Endothelial cell of umbilical vein (primary cell): ENCODE results near the gene GLP1R. TPM values are rescaled to one million over a fixed set of nuclear protein-coding genes. Genes with fewer than 3 reads are reported as not detected.

Source experiments
- BruUV-seq: library from RNA; stranded (reverse); fragments of 400-500 nt; replicated peaks from 2 replicates; lab custom pipeline; 2021; lab: Mats Ljungman, UMichigan
- CTCF ChIA-PET: fragments of 300-600, 350-600 bp; sonication (Branson Sonifier 250); formaldehyde crosslinking; loops from one replicate; lab custom pipeline; 2021; ENCODE audit warnings: antibody characterized with exemption, inconsistent platforms; lab: Charles Lee
- POLR2A ChIA-PET: fragments of 300-600, 350-600 bp; sonication (Branson Sonifier 250); formaldehyde crosslinking; loops from one replicate; lab custom pipeline; 2021; ENCODE audit warnings: antibody characterized with exemption, inconsistent platforms; lab: Charles Lee
- DNase-seq: peaks from one replicate; pipeline ENCODE4 v3.0.0-alpha.2; 2011; ENCODE audit warnings: low read depth, low spot score
- FAIRE-seq: peaks from 2 replicates; lab custom pipeline; 2011; peaks lifted over from hg19 to GRCh38; lab: Jason Lieb, UNC
- H2AFZ ChIP-seq: 2 replicates; pipeline ENCODE4 v1.6.0; 2012; ENCODE audit warnings: low read depth, low read length, control low read depth, inconsistent platforms
- H3K27ac ChIP-seq: 2 replicates; pipeline ENCODE4 v1.5.1; 2011; ENCODE audit warnings: low read depth, mild to moderate bottlenecking, control low read depth, low read length, moderate library complexity; ENCODE audit not compliant: insufficient read depth
- H3K27me3 ChIP-seq, 2 experiments: 2 replicates each; pipeline versions ENCODE4 v1.6.0 to v1.6.1; 2011; ENCODE audit warnings: low read length in 2 of 2, mixed read lengths in 1 of 2; ENCODE audit not compliant: control insufficient read depth in 2 of 2, insufficient read depth in 2 of 2
- H3K36me3 ChIP-seq, 2 experiments: 2 replicates in 1 of 2; 3 replicates in 1 of 2; pipeline ENCODE4 v1.5.1; 2011; ENCODE audit warnings: low read length in 2 of 2, mild to moderate bottlenecking in 1 of 2, moderate library complexity in 1 of 2; ENCODE audit not compliant: control insufficient read depth in 2 of 2, insufficient read depth in 2 of 2; ENCODE audit errors: extremely low read depth in 1 of 2
- H3K4me1 ChIP-seq: 3 replicates; pipeline ENCODE4 v1.5.1; 2011; ENCODE audit warnings: mild to moderate bottlenecking, low read length; ENCODE audit not compliant: control insufficient read depth, insufficient read depth; ENCODE audit errors: extremely low read depth
- H3K4me2 ChIP-seq: 2 replicates; pipeline ENCODE4 v1.6.1; 2011; ENCODE audit warnings: low read length, control low read depth, mixed read lengths; ENCODE audit not compliant: insufficient read depth
- H3K4me3 ChIP-seq, 3 experiments: fragments of 200-600 bp in 1 of 3; sonication (generic), shearing (Covaris generic) in 1 of 3; replicated peaks in 1 of 3; 2 replicates each; pipeline ENCODE4 v1.5.1; 2011 to 2016; ENCODE audit warnings: control low read depth in 3 of 3, low read length in 3 of 3, mild to moderate bottlenecking in 2 of 3, inconsistent platforms in 1 of 3, low read depth in 1 of 3, moderate library complexity in 1 of 3; ENCODE audit not compliant: insufficient read depth in 1 of 3
- H3K79me2 ChIP-seq: 2 replicates; pipeline ENCODE4 v1.6.0; 2012; ENCODE audit warnings: low read length, inconsistent platforms; ENCODE audit not compliant: control insufficient read depth, insufficient read depth
- H3K9ac ChIP-seq: replicated peaks from 2 replicates; pipeline ENCODE3; 2011; ENCODE audit warnings: low read length, control low read depth; ENCODE audit not compliant: insufficient read depth; ENCODE audit errors: extremely low read depth
- H3K9me1 ChIP-seq: replicated peaks from 3 replicates; pipeline ENCODE4 v1.6.0; 2011; ENCODE audit warnings: mild to moderate bottlenecking, low read length; ENCODE audit not compliant: control insufficient read depth, insufficient read depth; ENCODE audit errors: extremely low read depth
- H3K9me3 ChIP-seq: replicated peaks from 2 replicates; pipeline ENCODE4 v1.5.1; 2012; ENCODE audit warnings: low read length, inconsistent platforms; ENCODE audit not compliant: control insufficient read depth, insufficient read depth
- H4K20me1 ChIP-seq: replicated peaks from 2 replicates; pipeline ENCODE3; 2011; ENCODE audit warnings: mild to moderate bottlenecking, low read length; ENCODE audit not compliant: control insufficient read depth, insufficient read depth; ENCODE audit errors: extremely low read depth
- CTCF ChIP-seq, 2 donors: IDR thresholded peaks; 1 replicate in 1 of 2; 2 replicates in 1 of 2; pipeline ENCODE4 v1.5.1; 2011; ENCODE audit warnings: low read length in 2 of 2, mild to moderate bottlenecking in 2 of 2, moderate library complexity in 2 of 2, control low read depth in 1 of 2, inconsistent platforms in 1 of 2, low read depth in 1 of 2; ENCODE audit not compliant: insufficient read depth in 1 of 2; ENCODE audit errors: extremely low read depth in 1 of 2
- EZH2 ChIP-seq: IDR thresholded peaks from 2 replicates; pipeline ENCODE4 v1.6.1; 2012; ENCODE audit warnings: borderline replicate concordance, low read depth, mild to moderate bottlenecking, moderate library complexity, low read length, inconsistent platforms; ENCODE audit not compliant: severe bottlenecking
- FOS ChIP-seq: IDR thresholded peaks from 2 replicates; pipeline ENCODE4 v1.6.1; 2011; ENCODE audit warnings: mild to moderate bottlenecking, low read length, moderate library complexity, borderline replicate concordance; ENCODE audit not compliant: insufficient read depth
- GATA2 ChIP-seq: IDR thresholded peaks from 2 replicates; pipeline ENCODE4 v1.7.0; 2011; ENCODE audit warnings: low read depth, mild to moderate bottlenecking, moderate library complexity, mixed read lengths, low read length; ENCODE audit not compliant: insufficient read length, insufficient read depth
- JUN ChIP-seq: IDR thresholded peaks from 2 replicates; pipeline ENCODE4 v1.6.1; 2011; ENCODE audit warnings: borderline replicate concordance, low read depth; ENCODE audit not compliant: insufficient read length, insufficient read depth
- MAX ChIP-seq: IDR thresholded peaks from 2 replicates; pipeline ENCODE4 v1.6.1; 2011; ENCODE audit not compliant: insufficient read depth, insufficient read length
- MYC ChIP-seq: IDR thresholded peaks from one replicate; pipeline ENCODE4 v1.6.1; 2011; ENCODE audit warnings: mild to moderate bottlenecking, low read depth, low read length
- POLR2A ChIP-seq: IDR thresholded peaks from 2 replicates; pipeline ENCODE4 v1.6.1; 2012; ENCODE audit warnings: low read depth, mild to moderate bottlenecking, control low read depth, low read length
- POLR2AphosphoS5 ChIP-seq: IDR thresholded peaks from 2 replicates; pipeline ENCODE4 v1.6.1; 2012; ENCODE audit warnings: low read depth, mild to moderate bottlenecking, control low read depth, low read length, moderate library complexity; ENCODE audit not compliant: insufficient read depth
- dilution Hi-C: fragments of 300-500 bp; cut with MboI; formaldehyde crosslinking; loops from one replicate; pipeline ENCODE4 v1.15.0; 2019; ENCODE audit warnings: low sequenced_read_pairs; ENCODE audit not compliant: extremely low pct_ligation_motif_present
- intact Hi-C: fragments of 100-400 bp; cut with micrococcal nuclease; formaldehyde crosslinking; loops from one replicate; pipeline ENCODE4 v1.10.0; 2022
- polyA plus RNA-seq, 4 experiments: library from polyadenylated mRNA; depleted of rRNA in 3 of 4; stranded (reverse) in 3 of 4; unstranded in 1 of 4; fragments of >200 nt; gene quantifications; 2 replicates each; pipeline versions ENCODE4 v1.2.1 to v1.2.3, GENCODE V29; 2011 to 2012; ENCODE audit warnings: missing spikeins in 1 of 4
- total RNA-seq: library from RNA; stranded (reverse); gene quantifications from 2 replicates; pipeline ENCODE4 v1.2.3, GENCODE V29; 2021

Gene GLP1R
- total and polyA plus RNA-seq, 2 donors (not counting 3 experiments of a cell fraction or from before 2014, with no cell fraction given): not detected

GRCh38 chr6:39100358-39100757, 51.8 kb downstream of the GLP1R start:
- FAIRE-seq (no peak), DNase-seq (no peak)
- H3K4me2 ChIP-seq: no peak overlapping the region
- no peak overlapping the region for H3K9ac ChIP-seq
- H3K9me3 ChIP-seq: no peaks in the 10 kb centered on the region
- intact Hi-C loops: no loop called here
- no peaks in the 10 kb centered on the region for H4K20me1 ChIP-seq
- no peak overlapping the region for H2AFZ ChIP-seq
- CTCF ChIA-PET: interaction anchor here (3.7 kb wide), 1 partner anchor 14 kb away, joined by 16 read pairs; the partner anchor contains the start of gene SAYSD1
- POLR2A ChIA-PET: no interaction called here
- H3K9me1 ChIP-seq: no peaks in the 10 kb centered on the region
- H3K4me3 ChIP-seq: no peak overlapping the region
- dilution Hi-C loops: no loop called here
- no TSS peak for BruUV-seq
- no peaks in the 10 kb centered on the region for H3K4me1 ChIP-seq
- H3K27me3 ChIP-seq: peaks cover 0 to 10% of the 10 kb centered on the region in 2 experiments
- H3K79me2 ChIP-seq: no peaks in the 10 kb centered on the region
- H3K27ac ChIP-seq: no peak overlapping the region
- peaks cover 0 to 2% of the 10 kb centered on the region in 2 experiments for H3K36me3 ChIP-seq
- no peak for TF ChIP-seq GATA2
- no peak for TF ChIP-seq MAX
- TF ChIP-seq MYC: no peak
- no peak for TF ChIP-seq POLR2A
- no peak for TF ChIP-seq CTCF (IDR thresholded peaks at IDR 0.05; ENCODE audit: extremely low read depth in 1 of 2, insufficient read depth in 1 of 2, low read depth in 1 of 2, low read length in 2 of 2)
- no peak for TF ChIP-seq POLR2AphosphoS5
- no peak for TF ChIP-seq JUN
- TF ChIP-seq EZH2: no peak
- no peak for TF ChIP-seq FOS
